OCI-LY7 (cell line): ENCODE measurements around the gene APOL6. TPM values are rescaled to one million over a fixed set of nuclear protein-coding genes. Genes with fewer than 3 reads are reported as not detected.
A peak's percentile ranks its signal among the peaks of the same experiment; 100 is the strongest.

ENCODE experiments used
- BruUV-seq: library from RNA; stranded (reverse); fragments of 400-500 nt; replicated peaks from 2 replicates; lab custom pipeline; 2021; lab: Mats Ljungman, UMichigan
- CTCF ChIA-PET: fragments of 300-600 bp; sonication (Branson Sonifier 250); formaldehyde crosslinking; loops from one replicate; lab custom pipeline; 2022; ENCODE audit warnings: antibody characterized with exemption; ENCODE audit not compliant: unreplicated experiment; lab: Charles Lee
- POLR2A ChIA-PET: fragments of 300-600 bp; sonication (Branson Sonifier 250); formaldehyde crosslinking; loops from one replicate; lab custom pipeline; 2022; ENCODE audit warnings: antibody characterized with exemption; lab: Charles Lee
- DNase-seq: peaks from one replicate; pipeline ENCODE4 v3.0.0-alpha.2; 2015; ENCODE audit warnings: low spot score
- H2AFZ ChIP-seq: fragments of 200-600 bp; sonication (generic), shearing (Covaris generic); 2 replicates; pipeline ENCODE4 v1.6.1; 2014; ENCODE audit warnings: mild to moderate bottlenecking, antibody characterized with exemption, low read length, moderate library complexity
- H3K27ac ChIP-seq: fragments of 200-600 bp; sonication (generic); 2 replicates; pipeline ENCODE4 v1.5.1; 2014; ENCODE audit warnings: mixed run types, low read depth, mild to moderate bottlenecking, moderate library complexity, low read length, inconsistent platforms; ENCODE audit not compliant: poor library complexity, severe bottlenecking
- H3K36me3 ChIP-seq: fragments of 200-600 bp; sonication (generic); 2 replicates; pipeline ENCODE4 v1.6.1; 2014; ENCODE audit warnings: mild to moderate bottlenecking, antibody characterized with exemption, low read length, moderate library complexity, mixed read lengths; ENCODE audit not compliant: insufficient read depth
- H3K4me1 ChIP-seq: fragments of 200-600 bp; sonication (generic); 2 replicates; pipeline ENCODE4 v1.5.1; 2014; ENCODE audit warnings: mild to moderate bottlenecking, low read length; ENCODE audit not compliant: insufficient read depth, poor library complexity, severe bottlenecking
- H3K4me2 ChIP-seq: fragments of 200-600 bp; sonication (generic); 2 replicates; pipeline ENCODE4 v1.6.1; 2014; ENCODE audit warnings: mild to moderate bottlenecking, low read length
- H3K4me3 ChIP-seq: fragments of 200-600 bp; sonication (generic); 2 replicates; pipeline ENCODE4 v1.5.1; 2014; ENCODE audit warnings: mild to moderate bottlenecking, low read depth, low read length; ENCODE audit not compliant: poor library complexity, severe bottlenecking
- H3K79me2 ChIP-seq: fragments of 200-600 bp; sonication (generic); 2 replicates; pipeline ENCODE4 v1.6.1; 2016; ENCODE audit warnings: low read depth, mild to moderate bottlenecking, low read length, moderate library complexity, mixed read lengths; ENCODE audit not compliant: insufficient read depth
- H3K9me2 ChIP-seq: fragments of 200-600 bp; sonication (generic); 2 replicates; pipeline ENCODE4 v1.6.1; 2016; ENCODE audit warnings: mild to moderate bottlenecking, low read length, mixed read lengths; ENCODE audit not compliant: insufficient read depth
- H3K9me3 ChIP-seq: fragments of 200-600 bp; sonication (generic); 2 replicates; pipeline ENCODE4 v1.6.1; 2014; ENCODE audit warnings: mild to moderate bottlenecking, mixed run types, low read length, mixed read lengths
- H4K20me1 ChIP-seq: fragments of 200-600 bp; sonication (generic); 2 replicates; pipeline ENCODE4 v1.6.1; 2014; ENCODE audit warnings: mild to moderate bottlenecking, antibody characterized with exemption, low read length, moderate library complexity, mixed read lengths; ENCODE audit not compliant: insufficient read depth
- EZH2phosphoT487 ChIP-seq: fragments of 200-600 bp; sonication (generic); IDR thresholded peaks from 2 replicates; pipeline ENCODE4 v1.6.1; 2018; ENCODE audit warnings: low read depth, borderline replicate concordance, mild to moderate bottlenecking, mixed run types, antibody characterized with exemption, low read length, moderate library complexity, mixed read lengths
- intact Hi-C: fragments of 100-400 bp; cut with micrococcal nuclease; formaldehyde crosslinking; loops from one replicate; pipeline ENCODE4 v1.10.0; 2022; ENCODE audit not compliant: unreplicated experiment
- total RNA-seq, 2 experiments: library from RNA; depleted of rRNA in 1 of 2; stranded (reverse); fragments of >200 nt in 1 of 2; shearing (Covaris generic) in 1 of 2; gene quantifications; 2 replicates each; pipeline ENCODE4 v1.2.3, GENCODE V29; 2014 to 2022
- TF ChIP-seq, protein P1 (sequence below): fragments of 200-600 bp; sonication (generic); conservative IDR thresholded peaks from 2 replicates; pipeline ENCODE4 v1.5.1; 2014; ENCODE audit warnings: mild to moderate bottlenecking, antibody characterized with exemption, low read length, moderate library complexity, mixed read lengths

Gene APOL6
- total RNA-seq, 2 experiments from 2014 or later = 22.0 to 27.8 TPM

DNA sequence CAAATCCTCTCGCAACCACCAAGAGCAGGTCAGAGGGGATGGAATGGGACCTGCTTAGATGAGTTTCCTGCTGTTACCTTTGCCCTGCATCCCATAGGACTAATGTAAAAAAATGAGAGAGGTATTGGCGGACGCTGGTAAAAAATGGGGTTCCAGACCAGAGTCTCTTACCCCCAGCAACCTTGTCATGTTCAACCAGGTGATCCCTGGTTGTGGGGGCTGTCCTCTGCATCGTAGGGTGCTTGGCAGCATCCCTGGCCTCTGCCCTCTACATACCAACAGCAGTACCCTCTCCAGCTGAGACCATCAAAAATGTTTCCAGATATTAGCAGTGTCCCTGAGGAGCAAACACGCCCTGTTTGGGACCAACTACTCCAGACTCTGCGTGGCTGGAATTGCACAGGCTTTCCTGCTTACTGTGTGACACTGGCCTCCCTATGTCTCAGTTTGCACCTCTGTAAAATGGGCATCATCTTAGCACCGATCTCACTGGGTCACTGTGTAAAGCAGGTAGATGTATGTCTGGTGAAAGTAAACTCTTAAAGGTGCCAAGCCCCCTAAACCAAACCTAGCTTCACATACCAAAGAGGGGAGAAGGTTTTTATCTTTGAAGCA lies 1.5 kb downstream of the APOL6 start:
- BruUV-seq = no TSS peak
- Histone ChIP-seq H3K79me2 (peaks cover 40% of the 10 kb centered on the region), H4K20me1 (no peaks in the 10 kb centered on the region), H3K4me2 (peak overlapping the region; percentile 83), H3K36me3 (peaks cover 19% of the 10 kb centered on the region), H3K27ac (peak overlapping the region; percentile 90), H3K4me1 (peaks cover 41% of the 10 kb centered on the region), H3K4me3 (peak overlapping the region; percentile 76), H3K9me2 (no peaks in the 10 kb centered on the region), H2AFZ (peak overlapping the region; percentile 12; the same call in 1 of the 2 replicates), H3K9me3 (peaks cover 7% of the 10 kb centered on the region; the same call in 1 of the 2 replicates)
- DNase-seq = peak; percentile 30
- ChIA-PET CTCF (no interaction called here), POLR2A (interaction anchor here (0.6 to 1.2 kb wide), 6 partner anchors 11 to 436 kb away, joined by 3 to 5 read pairs (median 4); no protein-coding TSS in a partner anchor)
- intact Hi-C loops = loop anchor here (1.0 to 5.0 kb wide), 2 partner anchors 78 to 272 kb away; no protein-coding TSS in a partner anchor
- TF ChIP-seq, protein P1, sequence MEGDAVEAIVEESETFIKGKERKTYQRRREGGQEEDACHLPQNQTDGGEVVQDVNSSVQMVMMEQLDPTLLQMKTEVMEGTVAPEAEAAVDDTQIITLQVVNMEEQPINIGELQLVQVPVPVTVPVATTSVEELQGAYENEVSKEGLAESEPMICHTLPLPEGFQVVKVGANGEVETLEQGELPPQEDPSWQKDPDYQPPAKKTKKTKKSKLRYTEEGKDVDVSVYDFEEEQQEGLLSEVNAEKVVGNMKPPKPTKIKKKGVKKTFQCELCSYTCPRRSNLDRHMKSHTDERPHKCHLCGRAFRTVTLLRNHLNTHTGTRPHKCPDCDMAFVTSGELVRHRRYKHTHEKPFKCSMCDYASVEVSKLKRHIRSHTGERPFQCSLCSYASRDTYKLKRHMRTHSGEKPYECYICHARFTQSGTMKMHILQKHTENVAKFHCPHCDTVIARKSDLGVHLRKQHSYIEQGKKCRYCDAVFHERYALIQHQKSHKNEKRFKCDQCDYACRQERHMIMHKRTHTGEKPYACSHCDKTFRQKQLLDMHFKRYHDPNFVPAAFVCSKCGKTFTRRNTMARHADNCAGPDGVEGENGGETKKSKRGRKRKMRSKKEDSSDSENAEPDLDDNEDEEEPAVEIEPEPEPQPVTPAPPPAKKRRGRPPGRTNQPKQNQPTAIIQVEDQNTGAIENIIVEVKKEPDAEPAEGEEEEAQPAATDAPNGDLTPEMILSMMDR = no peak
- no peak for TF ChIP-seq EZH2phosphoT487

DNA sequence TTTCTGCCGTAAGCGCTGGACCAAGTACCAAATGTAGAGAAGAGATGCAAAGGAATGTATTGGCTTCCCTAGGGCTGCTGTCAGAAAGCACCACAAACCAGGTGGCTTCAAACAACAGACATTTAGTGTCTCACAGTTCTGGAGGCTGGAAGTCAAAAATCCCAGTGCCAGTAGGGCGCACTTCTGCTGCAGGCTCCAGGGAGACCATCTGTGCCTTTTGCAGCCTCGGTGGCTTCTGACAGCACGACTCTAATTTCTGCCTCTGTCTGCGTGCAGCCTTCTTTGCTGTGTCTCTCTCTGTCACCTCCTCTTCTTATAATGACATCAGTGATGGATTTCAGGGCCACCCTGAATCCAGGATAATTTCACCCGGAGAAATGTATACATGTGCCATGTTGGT lies 2.8 kb downstream of the APOL6 start:
- Histone ChIP-seq H2AFZ (no peak overlapping the region), H3K4me2 (peak overlapping the region; percentile 83; the same call in 1 of the 2 replicates), H3K36me3 (peaks cover 32% of the 10 kb centered on the region), H3K9me3 (peaks cover 21% of the 10 kb centered on the region; the same call in 1 of the 2 replicates), H3K79me2 (peaks cover 48% of the 10 kb centered on the region), H3K4me1 (peaks cover 34% of the 10 kb centered on the region), H4K20me1 (no peaks in the 10 kb centered on the region), H3K4me3 (no peak overlapping the region), H3K27ac (no peak overlapping the region), H3K9me2 (no peaks in the 10 kb centered on the region)
- POLR2A ChIA-PET = interaction anchor here (1.0 kb wide), 1 partner anchor 99 kb away, joined by 3 read pairs; no protein-coding TSS in a partner anchor
- no TSS peak for BruUV-seq
- intact Hi-C loops = no loop called here
- CTCF ChIA-PET = no interaction called here
- no peak for DNase-seq
- no peak for TF ChIP-seq EZH2phosphoT487
- TF ChIP-seq, protein P1 = no peak

DNA sequence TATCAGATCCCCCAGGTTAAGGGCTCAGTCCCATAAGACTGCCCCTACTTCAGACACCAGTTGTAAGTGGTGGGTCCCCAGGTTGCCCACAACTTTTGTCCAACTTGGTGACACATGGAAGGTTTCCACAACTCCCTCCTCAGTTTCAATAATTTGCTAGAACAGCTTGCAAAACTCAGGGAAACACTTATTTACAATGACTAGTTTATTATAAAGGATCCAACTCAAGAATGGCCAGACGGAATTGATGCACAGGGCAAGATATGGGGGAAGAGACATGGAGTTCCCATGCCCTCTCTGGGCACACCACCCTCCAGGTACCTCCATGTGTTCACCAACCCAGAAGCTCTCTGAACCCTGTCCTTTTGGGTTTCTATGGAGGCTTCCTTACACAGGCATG lies 5.6 kb downstream of the APOL6 start:
- CTCF ChIA-PET = no interaction called here

More for the DNA sequence above, 5.6 kb downstream of the APOL6 start:
- Histone ChIP-seq H3K4me3 (no peak overlapping the region), H3K4me1 (peaks cover 14% of the 10 kb centered on the region), H3K4me2 (no peak overlapping the region), H3K9me2 (no peaks in the 10 kb centered on the region), H3K9me3 (peaks cover 27% of the 10 kb centered on the region; the same call in 1 of the 2 replicates), H3K36me3 (peaks cover 59% of the 10 kb centered on the region), H3K27ac (no peak overlapping the region), H3K79me2 (peaks cover 43% of the 10 kb centered on the region), H4K20me1 (no peaks in the 10 kb centered on the region), H2AFZ (no peak overlapping the region)
- DNase-seq = no peak
- POLR2A ChIA-PET = no interaction called here
- TF ChIP-seq, protein P1 = no peak
- no peak for TF ChIP-seq EZH2phosphoT487
- intact Hi-C loops = no loop called here
- BruUV-seq = no TSS peak
